ENCODE data around the gene CRTAP.

- no peak for TF ChIP-seq POLR2AphosphoS5 (IDR thresholded peaks at IDR 0.05; ENCODE audit: low read depth, low read length)
- no peak for TF ChIP-seq CTCF (IDR thresholded peaks at IDR 0.05)
These were observed 27.2 kb downstream of the CRTAP start for GRCh38 chr3:33141006-33141405.
